Measurements from ENCODE around the gene HOXC6. TPM values are rescaled to one million over a fixed set of nuclear protein-coding genes. Genes with fewer than 3 reads are reported as not detected.

Gene HOXC6
- total and polyA plus RNA-seq, 2 of the 8 experiments (the other 6 are each of a cell fraction or from before 2014, with no cell fraction given) = not detected

DNA sequence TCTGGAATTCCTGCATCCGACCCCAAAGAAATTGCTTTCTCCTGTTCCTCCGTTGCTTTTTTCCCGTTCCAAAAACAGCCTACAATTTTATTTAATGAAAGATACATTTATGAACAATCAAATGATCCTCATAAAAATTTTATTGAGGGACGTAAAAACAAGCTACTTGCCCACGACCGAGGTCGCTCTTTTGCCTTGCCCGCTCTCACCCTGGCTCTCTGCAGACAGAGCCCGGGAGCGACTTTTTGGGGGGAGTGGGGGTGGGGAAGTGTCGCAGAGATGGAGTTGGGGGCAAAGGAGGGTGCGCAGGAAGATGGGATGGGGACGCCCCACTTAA lies 29.4 kb upstream of the HOXC6 start:
- H2AK5ac ChIP-seq (ENCODE audit: low read depth, low read length) = no peak overlapping the region
- no peak overlapping the region for H2AFZ ChIP-seq (ENCODE audit: low read length)
- no peak overlapping the region for H3K4me3 ChIP-seq (ENCODE audit: extremely low read depth in 1 of 4, insufficient read depth in 2 of 4, low read depth in 3 of 4, low read length in 4 of 4)
- H2BK120ac ChIP-seq (replicated peaks; ENCODE audit: low read depth, low read length) = no peak overlapping the region
- peak; percentile 74 for TF ChIP-seq RNF2 (IDR thresholded peaks at IDR 0.05; ENCODE audit: borderline replicate concordance, low read depth, low read length, missing control alignments, poor library complexity, severe bottlenecking)
- peak; percentile 76; the same call in 1 of the 2 replicates for TF ChIP-seq CBX8 (IDR thresholded peaks at IDR 0.05; ENCODE audit: borderline replicate concordance, low read depth, low read length)
- TF ChIP-seq RXRA (IDR thresholded peaks at IDR 0.05; ENCODE audit: insufficient read depth, low read depth, low read length) = no peak
- H3K27ac ChIP-seq (ENCODE audit: low read depth, low read length) = no peak overlapping the region
- no peaks in the 10 kb centered on the region for H3K79me1 ChIP-seq (ENCODE audit: low read depth, low read length)
- H2BK5ac ChIP-seq (ENCODE audit: low read depth, low read length) = no peak overlapping the region
- no peak overlapping the region for H2BK12ac ChIP-seq (ENCODE audit: low read depth, low read length)
- peaks cover 22 to 23% of the 10 kb centered on the region in 2 experiments for H4K20me1 ChIP-seq (replicated peaks in 1 of 2; ENCODE audit: control insufficient read depth in 1 of 2, insufficient read depth in 2 of 2, low read length in 2 of 2)
- ChIA-PET CTCF (ENCODE audit: partially characterized antibody) (interaction anchor here (0.6 to 11.3 kb wide), 8 partner anchors 10 to 209 kb away, joined by 3 to 154 read pairs (median 5); partner anchors contain the start of genes HOXC10, HOXC5 and HOXC8), POLR2A (ENCODE audit: partially characterized antibody) (interaction anchor here (1.2 kb wide), 1 partner anchor 10 kb away, joined by 3 read pairs; no protein-coding TSS in a partner anchor)
- 28% methylated on average over 12 of the region's 13 CpGs; no CpG with 5 or more reads in 1 of the 2 experiments for WGBS, 2 experiments (ENCODE audit: extremely low coverage in 1 of 2, insufficient coverage in 1 of 2, insufficient read length in 1 of 2, insufficient replicate concordance in 2 of 2, low coverage in 1 of 2, low lambda C conversion rate in 2 of 2, missing lambda C conversion rate in 1 of 2)
- no peak overlapping the region for H4K8ac ChIP-seq (ENCODE audit: extremely low read depth, insufficient read depth, low read length)
- peaks cover 0 to 17% (median 8%) of the 10 kb centered on the region in 4 experiments; a peak in 5 of 7 replicates for H3K4me1 ChIP-seq (replicated peaks in 1 of 4; ENCODE audit: control insufficient read depth in 3 of 4, insufficient read depth in 4 of 4, low read length in 3 of 4)
- FAIRE-seq = no peak
- no peak overlapping the region for H3K9ac ChIP-seq (replicated peaks in 1 of 4; ENCODE audit: extremely low read depth in 1 of 4, low read depth in 3 of 4, low read length in 3 of 4)
- H3K79me2 ChIP-seq (ENCODE audit: control insufficient read depth in 1 of 2, insufficient read depth in 2 of 2, low read length in 2 of 2) = no peaks in the 10 kb centered on the region
- H3K23ac ChIP-seq (ENCODE audit: insufficient read length) = no peak overlapping the region
- no peak overlapping the region for H2BK15ac ChIP-seq (ENCODE audit: low read length)
- no peak overlapping the region; a peak in 1 of 4 replicates for H3K4me2 ChIP-seq (ENCODE audit: insufficient read depth in 1 of 2, low read depth in 2 of 2, low read length in 2 of 2)
- H2BK20ac ChIP-seq (ENCODE audit: low read length) = no peak overlapping the region
- peaks cover 4% of the 10 kb centered on the region; the same call in 1 of the 2 replicates for H3K23me2 ChIP-seq (ENCODE audit: low read depth, low read length)
- H3K4ac ChIP-seq (replicated peaks; ENCODE audit: insufficient read length, low read depth, low read length) = no peak overlapping the region
- H3K9me3 ChIP-seq (ENCODE audit: insufficient read depth in 2 of 2, low read depth in 1 of 2, low read length in 1 of 2) = peaks cover 0 to 4% of the 10 kb centered on the region in 2 experiments; a peak in 1 of 4 replicates
- H3K14ac ChIP-seq (ENCODE audit: insufficient read length) = no peak overlapping the region
- H3K56ac ChIP-seq (replicated peaks; ENCODE audit: insufficient read length, low read depth, low read length) = no peak overlapping the region
- no peak overlapping the region for H3K18ac ChIP-seq (ENCODE audit: extremely low read depth, low read length)
- no peak for DNase-seq (ENCODE audit: low read depth in 1 of 2, low spot score in 2 of 2)
- peaks cover 98 to 100% (median 100%) of the 10 kb centered on the region in 4 experiments for H3K27me3 ChIP-seq (replicated peaks in 1 of 4; ENCODE audit: control insufficient read depth in 3 of 4, extremely low read depth in 1 of 4, insufficient read depth in 3 of 4, low read length in 3 of 4)
- H4K91ac ChIP-seq (replicated peaks; ENCODE audit: insufficient read length, low read length) = no peak overlapping the region
- peaks cover 0 to 19% (median 0%) of the 10 kb centered on the region in 4 experiments; a peak in 1 of 8 replicates for H3K36me3 ChIP-seq (ENCODE audit: control insufficient read depth in 2 of 4, insufficient read depth in 4 of 4, low read length in 3 of 4)
- H4K5ac ChIP-seq (ENCODE audit: insufficient read length, low read depth, low read length) = no peak overlapping the region

Data from H1 (cell line).